Measurements from ENCODE around the gene PTPRE.

DNA sequence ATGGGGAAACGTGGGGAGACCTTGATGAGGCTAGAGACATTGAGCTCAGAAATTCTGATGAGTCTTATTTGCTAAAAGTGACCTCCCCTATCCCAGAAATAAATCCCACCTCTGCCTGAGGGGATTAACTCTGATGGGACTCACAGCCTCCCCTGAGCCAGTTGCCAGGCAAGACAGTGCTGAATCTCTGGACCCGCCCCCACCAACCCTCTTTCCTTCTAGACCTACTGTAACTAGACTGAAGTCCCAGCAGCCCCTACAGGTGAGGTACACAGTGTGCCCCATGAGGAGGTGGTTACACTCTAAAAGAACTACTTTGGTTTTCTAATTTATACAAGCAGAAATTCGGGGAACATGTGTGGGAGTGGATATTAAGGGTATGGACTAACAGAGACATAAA is 42.9 kb downstream of the PTPRE start:
- TF ChIP-seq POLR2A (IDR thresholded peaks at IDR 0.05; ENCODE audit: low read length) (no peak), GATA1 (IDR thresholded peaks at IDR 0.05; ENCODE audit: low read depth, low read length) (no peak)

All from erythroblast (primary cell).